Fibroblast of lung (primary cell): Measurements from ENCODE around the gene TBC1D7. TPM values are rescaled to one million over a fixed set of nuclear protein-coding genes. Genes with fewer than 3 reads are reported as not detected.

Source experiments
- DNase-seq, 2 donors: peaks; one replicate each; pipeline versions ENCODE4 v3.0.0 to v3.0.0-alpha.2; 2010; ENCODE audit warnings: low read depth in 2 of 2
- H2AFZ ChIP-seq: 2 replicates; pipeline ENCODE4 v1.5.1; 2012; ENCODE audit warnings: low read length, control low read depth, inconsistent platforms
- H3K27ac ChIP-seq: 2 replicates; pipeline ENCODE4 v1.5.1; 2011; ENCODE audit warnings: low read length, control low read depth; ENCODE audit not compliant: insufficient read depth
- H3K27me3 ChIP-seq: 2 replicates; pipeline ENCODE4 v1.5.1; 2011; ENCODE audit warnings: mild to moderate bottlenecking, low read length; ENCODE audit not compliant: control insufficient read depth, insufficient read depth
- H3K36me3 ChIP-seq: 2 replicates; pipeline ENCODE4 v1.5.1; 2011; ENCODE audit warnings: low read length; ENCODE audit not compliant: control insufficient read depth, insufficient read depth
- H3K4me1 ChIP-seq: 2 replicates; pipeline ENCODE4 v1.5.1; 2011; ENCODE audit warnings: low read length; ENCODE audit not compliant: control insufficient read depth, insufficient read depth; ENCODE audit errors: extremely low read depth
- H3K4me2 ChIP-seq: 2 replicates; pipeline ENCODE4 v1.5.1; 2011; ENCODE audit warnings: low read length, control low read depth; ENCODE audit not compliant: insufficient read depth; ENCODE audit errors: extremely low read depth
- H3K4me3 ChIP-seq, 4 experiments: fragments of 200-600 bp in 1 of 4; sonication (generic) in 1 of 4; replicated peaks in 1 of 4; 2 replicates each; pipeline ENCODE4 v1.5.1; 2011 to 2016; ENCODE audit warnings: low read length in 4 of 4, low read depth in 3 of 4, mild to moderate bottlenecking in 3 of 4, control low read depth in 2 of 4, inconsistent platforms in 1 of 4, mixed read lengths in 1 of 4; ENCODE audit not compliant: insufficient read depth in 1 of 4; ENCODE audit errors: control extremely low read depth in 1 of 4
- H3K79me2 ChIP-seq: 2 replicates; pipeline ENCODE4 v1.5.1; 2012; ENCODE audit warnings: mild to moderate bottlenecking, low read length, inconsistent platforms; ENCODE audit not compliant: control insufficient read depth, insufficient read depth
- H3K9ac ChIP-seq: 2 replicates; pipeline ENCODE4 v1.5.1; 2011; ENCODE audit warnings: mild to moderate bottlenecking, low read length, control low read depth; ENCODE audit not compliant: insufficient read depth
- H3K9me3 ChIP-seq: 2 replicates; pipeline ENCODE4 v1.5.1; 2012; ENCODE audit warnings: low read depth, low read length; ENCODE audit not compliant: control insufficient read depth, insufficient read depth
- H4K20me1 ChIP-seq: 2 replicates; pipeline ENCODE4 v1.5.1; 2011; ENCODE audit warnings: low read length; ENCODE audit not compliant: control insufficient read depth, insufficient read depth; ENCODE audit errors: extremely low read depth
- CTCF ChIP-seq, 2 donors: IDR thresholded peaks in 1 of 2; conservative IDR thresholded peaks in 1 of 2; 1 replicate in 1 of 2; 2 replicates in 1 of 2; pipeline ENCODE4 v1.5.1; 2011 to 2012; ENCODE audit warnings: low read length in 2 of 2, control low read depth in 1 of 2, inconsistent platforms in 1 of 2, low read depth in 1 of 2, mild to moderate bottlenecking in 1 of 2
- EZH2 ChIP-seq: IDR thresholded peaks from 2 replicates; pipeline ENCODE4 v1.5.1; 2012; ENCODE audit warnings: low read length, control low read depth, mild to moderate bottlenecking; ENCODE audit errors: missing control alignments
- polyA plus RNA-seq, 2 donors: library from polyadenylated mRNA; depleted of rRNA in 1 of 2; stranded (reverse) in 1 of 2; unstranded in 1 of 2; fragments of >200 nt; gene quantifications; 2 replicates each; pipeline ENCODE4 v1.2.1, GENCODE V29; 2011 to 2012; ENCODE audit warnings: missing spikeins in 1 of 2
- total RNA-seq: library from RNA; depleted of rRNA; stranded (reverse); fragments of >200 nt; gene quantifications from 2 replicates; pipeline ENCODE4 v1.2.1, GENCODE V29; 2014

The TBC1D7 gene
- total and polyA plus RNA-seq, 2 donors (not counting 1 experiment from before 2014, with no cell fraction given): 19.3 to 31.1 TPM

GRCh38 chr6:13305791-13306190 lies 22.5 kb downstream of the TBC1D7 start:
- no peak overlapping the region for H3K27ac ChIP-seq
- H3K9me3 ChIP-seq: no peaks in the 10 kb centered on the region
- H3K27me3 ChIP-seq: no peaks in the 10 kb centered on the region
- H3K4me1 ChIP-seq: peaks cover 21% of the 10 kb centered on the region
- TF ChIP-seq CTCF (conservative IDR thresholded peaks at IDR 0.05 in 1 of 2, IDR thresholded peaks at IDR 0.05 in 1 of 2; ENCODE audit: low read depth in 1 of 2, low read length in 2 of 2) (no peak), EZH2 (no peak)
- no peak overlapping the region for H3K4me2 ChIP-seq
- no peak for DNase-seq
- no peak overlapping the region for H3K9ac ChIP-seq
- no peaks in the 10 kb centered on the region for H3K79me2 ChIP-seq
- H2AFZ ChIP-seq: no peak overlapping the region
- no peaks in the 10 kb centered on the region for H4K20me1 ChIP-seq
- peaks cover 2% of the 10 kb centered on the region for H3K36me3 ChIP-seq
- no peak overlapping the region for H3K4me3 ChIP-seq

- Histone ChIP-seq H3K27ac (no peak overlapping the region), H4K20me1 (no peaks in the 10 kb centered on the region), H3K4me2 (no peak overlapping the region), H3K4me3 (no peak overlapping the region), H3K4me1 (peaks cover 21% of the 10 kb centered on the region), H3K9ac (no peak overlapping the region), H3K9me3 (no peaks in the 10 kb centered on the region), H3K36me3 (peaks cover 2% of the 10 kb centered on the region), H2AFZ (no peak overlapping the region), H3K79me2 (no peaks in the 10 kb centered on the region), H3K27me3 (no peaks in the 10 kb centered on the region)
- TF ChIP-seq CTCF (conservative IDR thresholded peaks at IDR 0.05 in 1 of 2, IDR thresholded peaks at IDR 0.05 in 1 of 2; ENCODE audit: low read depth in 1 of 2, low read length in 2 of 2) (no peak), EZH2 (no peak)
- no peak for DNase-seq
These were observed 23.0 kb downstream of the TBC1D7 start for GRCh38 chr6:13305288-13305687.

- Histone ChIP-seq H3K4me1 (peaks cover 21% of the 10 kb centered on the region), H3K9me3 (no peaks in the 10 kb centered on the region), H3K4me3 (no peak overlapping the region), H3K4me2 (no peak overlapping the region), H2AFZ (no peak overlapping the region), H3K27ac (peak overlapping the region; percentile 92), H3K79me2 (no peaks in the 10 kb centered on the region), H4K20me1 (no peaks in the 10 kb centered on the region), H3K36me3 (peaks cover 2% of the 10 kb centered on the region), H3K27me3 (no peaks in the 10 kb centered on the region), H3K9ac (no peak overlapping the region)
- no peak for DNase-seq
- TF ChIP-seq CTCF (conservative IDR thresholded peaks at IDR 0.05 in 1 of 2, IDR thresholded peaks at IDR 0.05 in 1 of 2; ENCODE audit: low read depth in 1 of 2, low read length in 2 of 2): no peak
- TF ChIP-seq EZH2: no peak
These were observed 23.6 kb downstream of the TBC1D7 start for GRCh38 chr6:13304580-13305260.
